Activated CD8-positive, alpha-beta memory T cell treated with anti-CD3 and anti-CD28 coated beads for 48 hours (primary cell): ENCODE data around the gene RASIP1.

Experiments used
- DNase-seq, 3 experiments: peaks; one replicate each; pipeline ENCODE4 v3.0.0-alpha.2; 2020; ENCODE audit warnings: low read depth in 2 of 3, low spot score in 2 of 3

RASIP1 gene

DNA sequence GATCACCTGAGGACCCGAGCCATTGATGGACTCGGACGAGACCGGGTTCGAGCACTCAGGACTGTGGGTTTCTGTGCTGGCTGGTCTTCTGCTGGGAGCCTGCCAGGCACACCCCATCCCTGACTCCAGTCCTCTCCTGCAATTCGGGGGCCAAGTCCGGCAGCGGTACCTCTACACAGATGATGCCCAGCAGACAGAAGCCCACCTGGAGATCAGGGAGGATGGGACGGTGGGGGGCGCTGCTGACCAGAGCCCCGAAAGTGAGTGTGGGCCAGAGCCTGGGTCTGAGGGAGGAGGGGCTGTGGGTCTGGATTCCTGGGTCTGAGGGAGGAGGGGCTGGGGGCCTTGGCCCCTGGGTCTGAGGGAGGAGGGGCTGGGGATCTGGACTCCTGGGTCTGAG is 15.8 kb upstream of the RASIP1 start:
- no peak for DNase-seq

DNA sequence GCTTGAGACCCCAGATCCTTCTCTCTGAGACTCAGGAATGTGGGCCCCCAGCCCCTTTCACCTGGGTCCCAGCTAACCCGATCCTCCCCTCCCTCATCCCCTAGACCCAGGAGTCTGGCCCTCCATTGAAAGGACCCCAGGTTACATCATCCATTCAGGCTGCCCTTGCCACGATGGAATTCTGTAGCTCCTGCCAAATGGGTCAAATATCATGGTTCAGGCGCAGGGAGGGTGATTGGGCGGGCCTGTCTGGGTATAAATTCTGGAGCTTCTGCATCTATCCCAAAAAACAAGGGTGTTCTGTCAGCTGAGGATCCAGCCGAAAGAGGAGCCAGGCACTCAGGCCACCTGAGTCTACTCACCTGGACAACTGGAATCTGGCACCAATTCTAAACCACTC is 15.4 kb upstream of the RASIP1 start:
- no peak for DNase-seq

DNA sequence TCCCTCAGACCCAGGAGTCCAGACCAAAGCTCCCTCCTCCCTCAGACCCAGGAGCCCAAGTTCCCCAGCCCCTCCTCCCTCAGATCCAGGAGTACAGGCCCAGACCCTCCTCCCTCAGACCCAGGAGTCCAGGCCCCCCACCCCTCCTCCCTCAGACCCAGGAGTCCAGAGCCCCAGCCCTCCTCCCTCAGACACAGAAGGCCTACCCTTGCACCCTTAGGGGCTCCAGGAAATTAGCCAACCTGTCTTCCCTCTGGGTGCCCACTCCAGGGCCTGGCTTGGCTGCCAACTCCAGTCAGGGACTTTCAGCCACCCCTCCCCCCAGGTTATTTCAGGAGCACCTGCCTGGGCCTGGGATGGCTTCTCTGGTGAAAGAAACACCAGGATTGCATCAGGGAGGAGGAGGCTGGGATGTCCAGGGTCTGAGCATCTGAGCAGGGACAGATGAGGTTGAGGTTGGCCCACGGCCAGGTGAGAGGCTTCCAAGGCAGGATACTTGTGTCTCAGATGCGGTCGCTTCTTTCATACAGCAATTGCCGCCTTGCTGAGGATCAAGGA is 14.8 kb upstream of the RASIP1 start, which contains the start of gene FGF21:
Gene FGF21, plus strand, starts transcription at position 441 of the 558 bp plus-strand sequence. CDS start 713 bp downstream, outside the sequence.
- no peak for DNase-seq

DNA sequence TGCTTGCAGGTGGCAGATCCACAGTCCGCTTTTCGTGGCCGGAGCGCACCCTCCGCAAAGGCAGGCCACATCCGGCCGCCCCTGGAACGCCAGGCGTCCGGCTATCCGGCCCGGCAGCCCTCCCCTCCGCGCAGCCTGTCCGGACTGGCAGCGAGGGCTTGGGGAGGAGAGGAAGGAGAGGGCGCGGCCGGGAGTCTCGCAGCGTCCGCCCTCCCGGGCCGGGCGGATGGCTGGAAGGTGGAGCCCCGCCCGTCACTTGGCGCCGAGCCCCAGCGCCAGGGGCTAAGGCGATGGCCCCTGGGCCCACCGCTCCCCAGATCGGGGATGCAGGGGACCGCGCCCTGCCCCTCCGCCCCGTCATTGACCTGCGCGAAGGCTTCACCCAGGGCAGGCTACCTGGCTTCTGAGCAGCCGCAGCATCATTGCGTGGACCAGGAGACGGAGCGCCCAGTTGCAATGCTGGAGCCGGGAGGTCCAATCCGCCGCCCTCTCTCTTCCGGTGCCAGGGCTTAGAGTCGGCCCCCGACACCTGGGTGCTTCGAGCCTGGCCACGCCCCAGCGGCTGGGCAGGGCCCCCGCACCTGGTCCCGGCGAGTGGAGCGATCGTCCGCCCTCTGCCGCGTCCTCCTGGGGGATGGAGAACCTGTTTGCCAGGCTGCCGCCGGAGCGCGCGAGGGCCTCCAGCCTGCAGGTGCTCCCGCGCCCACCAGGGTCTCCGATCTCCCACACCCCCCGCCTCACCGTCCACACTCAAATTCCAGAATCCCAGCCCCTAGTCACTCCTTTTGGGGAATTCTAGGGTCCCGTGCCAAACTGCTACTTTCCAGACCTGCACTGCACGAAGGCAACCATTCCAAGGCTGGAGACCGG is 12.3 kb upstream of the RASIP1 start, which contains the start of gene FUT1:
Gene FUT1, minus strand, starts transcription at position 146 of the 870 bp plus-strand sequence. CDS start 1,360 bp downstream, outside the sequence.
- no peak for DNase-seq

DNA sequence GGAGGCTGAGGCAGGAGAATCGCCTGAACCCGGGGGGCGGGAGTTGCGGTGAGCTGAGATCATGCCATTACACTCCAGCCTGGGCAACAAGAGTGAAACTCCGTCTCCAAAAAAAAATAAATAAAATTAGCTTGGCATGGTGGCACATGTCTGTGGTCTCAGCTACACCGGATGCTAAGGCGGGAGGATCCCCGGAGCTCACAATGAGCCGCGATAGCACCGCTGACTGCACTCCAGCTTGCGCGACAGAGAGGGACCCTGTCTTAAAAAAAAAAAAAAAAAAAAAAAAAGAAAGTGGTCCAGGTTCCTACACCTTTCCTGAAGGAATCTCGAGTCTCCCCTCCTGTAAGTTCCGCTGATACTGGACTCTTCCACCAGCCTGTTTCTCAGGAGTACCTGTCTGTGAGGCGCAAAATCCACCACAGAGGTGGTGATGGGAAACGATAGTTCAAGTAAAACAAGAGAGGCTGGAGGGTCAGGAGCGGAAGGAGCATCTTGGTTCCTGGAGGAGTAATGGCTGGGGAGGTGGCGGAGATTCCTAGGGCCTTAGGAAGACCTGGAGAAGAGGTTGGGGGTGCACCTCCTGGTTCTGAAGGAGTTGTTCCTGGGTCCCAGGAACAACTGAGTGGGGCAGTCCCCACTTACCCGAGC is 11.6 kb upstream of the RASIP1 start:
- DNase-seq, result no peak

DNA sequence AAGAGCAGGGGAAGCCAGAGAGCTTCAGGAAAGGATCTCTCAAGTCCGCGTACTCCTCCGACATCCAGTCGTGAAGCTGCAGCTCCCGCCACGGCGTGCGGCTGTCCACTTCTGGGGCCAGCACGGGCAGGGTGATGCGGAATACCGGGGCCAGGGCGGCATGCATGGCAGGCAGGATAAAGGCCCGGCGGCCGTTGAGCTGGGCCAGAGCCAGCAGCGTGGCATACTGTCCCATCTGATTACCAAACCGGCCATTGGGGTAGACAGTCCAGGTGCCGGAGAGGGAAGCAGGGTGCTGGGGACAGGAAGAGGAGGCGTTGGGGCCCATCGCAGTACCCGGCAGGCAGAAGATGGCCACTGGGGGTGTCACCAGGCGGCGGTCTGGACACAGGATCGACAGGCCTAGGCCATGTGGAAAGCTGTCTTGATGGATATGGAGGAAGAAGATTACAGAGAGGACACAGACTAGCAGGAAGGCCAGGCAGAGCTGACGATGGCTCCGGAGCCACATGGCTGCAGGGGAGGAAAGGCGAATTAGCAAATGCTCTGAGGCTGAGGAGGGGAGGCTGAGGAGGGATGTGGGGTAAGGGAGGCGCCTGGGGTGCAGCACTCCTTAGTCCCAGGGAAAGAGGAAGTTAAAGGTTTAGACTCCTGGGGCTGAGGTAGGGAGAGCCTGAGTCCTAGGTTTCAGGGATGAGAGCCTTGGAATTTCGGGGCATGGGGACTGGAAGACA is 10.5 kb upstream of the RASIP1 start:
- no peak for DNase-seq

DNA sequence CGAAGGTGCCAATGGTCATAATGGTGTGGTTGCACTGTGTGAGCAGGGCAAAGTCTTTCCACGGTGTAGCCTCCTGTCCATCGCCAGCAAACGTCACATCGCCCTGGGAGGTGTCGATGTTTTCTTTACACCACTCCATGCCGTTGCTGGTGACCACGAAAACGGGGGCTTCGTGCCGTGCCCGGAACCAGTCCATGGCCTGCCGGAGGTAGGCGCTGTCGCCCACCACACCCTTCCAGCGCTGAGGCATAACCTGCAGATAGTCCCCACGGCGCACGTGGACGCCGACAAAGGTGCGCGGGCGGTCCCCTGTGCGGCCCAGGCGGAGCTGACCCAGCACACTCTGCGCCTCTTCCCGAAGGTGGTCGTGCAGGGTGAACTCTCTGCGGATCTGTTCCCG is 9.9 kb upstream of the RASIP1 start:
- no peak for DNase-seq

DNA sequence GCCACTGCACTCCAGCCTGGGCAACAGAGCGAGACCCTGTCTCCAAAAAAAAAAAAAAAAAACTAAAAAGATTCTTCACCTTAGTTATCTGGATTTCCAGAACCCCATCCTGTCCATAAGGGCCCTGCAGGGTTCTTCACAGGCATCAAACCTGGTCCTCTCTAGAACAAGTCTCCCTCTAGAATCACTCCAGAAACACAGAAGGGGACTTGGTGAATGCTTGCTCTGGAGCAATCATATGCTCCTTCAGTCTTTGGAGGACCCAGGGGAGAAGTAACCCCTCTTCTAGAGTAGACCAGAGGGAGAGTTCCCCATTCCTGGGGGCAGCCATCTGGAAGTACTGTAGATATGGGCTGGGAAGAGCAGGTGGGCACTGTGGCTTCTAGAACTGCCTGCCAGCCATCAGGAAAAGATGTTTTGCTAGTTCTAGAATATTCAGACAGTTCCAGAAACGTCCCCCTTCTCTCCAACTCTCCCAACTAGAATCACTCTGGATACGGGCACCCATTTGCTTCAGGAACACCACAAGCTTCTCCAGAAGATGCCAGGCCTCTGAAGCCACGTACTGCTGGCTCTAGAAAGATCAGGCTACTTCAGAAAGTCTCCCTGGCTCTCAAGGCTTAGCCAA is 9.3 kb upstream of the RASIP1 start:
- no peak for DNase-seq

DNA sequence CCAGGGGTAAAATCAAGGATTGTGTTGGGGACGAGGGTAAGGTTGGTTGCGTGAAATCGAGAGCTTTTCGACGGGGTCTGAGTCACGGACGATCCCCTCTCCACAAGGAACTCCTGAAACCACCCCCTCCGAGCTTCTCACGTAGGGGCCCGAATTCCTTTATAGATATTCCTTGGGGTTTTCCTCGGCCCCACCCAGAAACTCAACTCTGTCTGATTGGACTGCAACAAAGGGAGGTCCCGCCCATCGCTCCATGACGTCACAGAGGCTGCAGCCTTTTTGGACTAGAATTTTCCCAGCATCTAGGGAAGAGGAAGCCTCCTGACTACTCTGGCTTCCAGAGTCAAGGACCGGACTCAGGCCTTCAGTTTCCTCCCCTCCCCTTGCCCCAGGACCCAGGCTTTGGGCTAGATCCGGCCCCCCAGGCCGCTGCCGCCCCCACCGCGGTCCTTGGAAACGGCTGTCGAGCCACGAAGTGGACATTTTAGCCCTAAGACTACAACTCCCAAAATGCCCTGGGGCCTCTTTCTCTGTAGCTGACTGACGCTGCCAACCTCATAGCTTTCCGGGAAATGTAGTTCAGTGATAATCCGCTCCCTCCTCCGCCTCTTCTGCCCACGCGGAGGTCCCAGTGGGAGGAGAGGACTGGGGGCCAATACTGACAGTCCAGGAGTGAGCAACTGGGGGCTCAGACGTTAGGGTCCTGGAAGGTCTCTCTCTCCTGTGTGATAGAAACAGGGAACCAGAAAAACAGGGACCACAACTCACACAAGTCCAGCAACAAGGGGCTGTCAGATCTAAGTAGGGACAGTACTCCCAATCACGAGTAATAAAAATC is 6.5 kb upstream of the RASIP1 start, which contains the start of gene IZUMO1:
Gene IZUMO1, minus strand, starts transcription at position 172 of the 838 bp plus-strand sequence. CDS start 1,050 bp downstream, outside the sequence.
- no peak for DNase-seq

DNA sequence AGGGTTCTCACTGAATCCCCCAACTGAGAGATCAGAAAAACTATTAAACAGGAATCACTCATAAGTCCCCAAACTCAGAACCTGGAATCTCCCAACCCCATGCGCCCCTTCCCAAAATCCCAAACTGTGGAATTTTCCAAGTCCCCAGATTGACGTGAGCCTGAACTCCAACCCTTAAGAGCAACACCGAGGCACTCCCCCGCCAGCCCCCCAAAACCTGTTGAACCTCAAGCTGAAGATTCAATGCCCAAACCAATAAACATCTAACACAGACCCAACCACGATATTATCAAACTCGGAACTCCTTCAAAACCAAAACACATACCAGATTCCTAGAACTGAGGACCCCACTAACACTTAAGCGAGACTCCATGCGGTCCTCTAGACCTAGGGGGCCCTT is 5.7 kb upstream of the RASIP1 start:
- DNase-seq, result no peak

DNA sequence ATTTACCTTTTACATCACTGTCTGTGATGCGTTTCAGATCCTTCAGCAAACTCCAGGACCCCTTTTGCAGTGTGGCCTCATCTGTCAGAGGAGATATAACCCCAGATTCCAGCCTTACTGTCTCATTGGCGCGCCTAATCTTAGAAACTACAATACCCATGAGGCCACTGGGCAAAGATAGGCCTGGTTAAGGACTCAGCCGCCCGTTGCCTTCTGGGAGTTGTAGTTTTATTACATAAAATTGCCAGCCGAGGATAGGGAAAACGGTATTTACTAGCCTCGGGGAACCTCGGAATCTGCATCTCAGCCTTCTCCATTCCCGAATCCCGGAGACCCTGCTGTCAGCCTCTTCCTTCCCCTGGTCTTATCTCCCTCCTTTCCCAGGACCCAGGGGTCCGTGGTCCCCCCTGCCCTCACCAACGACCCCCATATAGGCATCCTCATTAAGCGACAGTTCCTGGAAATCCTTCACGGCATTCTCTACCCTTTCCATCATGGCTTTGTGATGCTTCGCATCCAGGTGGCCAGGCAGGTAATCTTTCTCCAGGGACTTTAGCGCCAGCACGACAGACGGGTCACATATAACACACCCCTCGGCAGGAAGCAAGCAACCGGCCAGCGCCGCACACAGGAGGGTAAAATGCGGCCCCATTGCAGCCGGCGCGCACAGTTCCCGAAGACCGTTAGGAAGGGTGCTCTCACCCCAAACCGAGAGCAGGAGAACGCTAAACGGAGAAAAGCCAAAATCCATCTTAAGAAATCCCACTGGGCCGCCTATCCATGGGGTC is 5.0 kb upstream of the RASIP1 start:
- no peak for DNase-seq

DNA sequence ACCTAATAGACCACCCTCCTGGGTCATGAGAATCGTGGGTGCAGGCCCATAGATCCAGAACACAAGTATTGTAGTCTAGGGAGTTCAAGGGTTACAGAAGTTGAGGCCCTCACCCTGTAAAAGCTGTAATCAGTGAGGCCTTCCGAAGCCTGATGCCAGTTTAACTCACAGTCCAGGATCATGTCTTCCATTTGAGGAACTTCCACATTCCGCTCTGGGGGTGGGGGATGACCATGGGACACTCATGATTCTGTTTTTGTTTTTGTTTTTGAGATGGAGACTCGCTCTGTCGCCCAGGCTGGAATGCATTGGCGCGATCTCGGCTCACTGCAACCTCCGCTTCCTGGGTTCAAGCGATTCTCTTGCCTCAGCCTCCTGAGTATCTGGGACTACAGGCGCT is 1.7 kb upstream of the RASIP1 start:
- no peak for DNase-seq

DNA sequence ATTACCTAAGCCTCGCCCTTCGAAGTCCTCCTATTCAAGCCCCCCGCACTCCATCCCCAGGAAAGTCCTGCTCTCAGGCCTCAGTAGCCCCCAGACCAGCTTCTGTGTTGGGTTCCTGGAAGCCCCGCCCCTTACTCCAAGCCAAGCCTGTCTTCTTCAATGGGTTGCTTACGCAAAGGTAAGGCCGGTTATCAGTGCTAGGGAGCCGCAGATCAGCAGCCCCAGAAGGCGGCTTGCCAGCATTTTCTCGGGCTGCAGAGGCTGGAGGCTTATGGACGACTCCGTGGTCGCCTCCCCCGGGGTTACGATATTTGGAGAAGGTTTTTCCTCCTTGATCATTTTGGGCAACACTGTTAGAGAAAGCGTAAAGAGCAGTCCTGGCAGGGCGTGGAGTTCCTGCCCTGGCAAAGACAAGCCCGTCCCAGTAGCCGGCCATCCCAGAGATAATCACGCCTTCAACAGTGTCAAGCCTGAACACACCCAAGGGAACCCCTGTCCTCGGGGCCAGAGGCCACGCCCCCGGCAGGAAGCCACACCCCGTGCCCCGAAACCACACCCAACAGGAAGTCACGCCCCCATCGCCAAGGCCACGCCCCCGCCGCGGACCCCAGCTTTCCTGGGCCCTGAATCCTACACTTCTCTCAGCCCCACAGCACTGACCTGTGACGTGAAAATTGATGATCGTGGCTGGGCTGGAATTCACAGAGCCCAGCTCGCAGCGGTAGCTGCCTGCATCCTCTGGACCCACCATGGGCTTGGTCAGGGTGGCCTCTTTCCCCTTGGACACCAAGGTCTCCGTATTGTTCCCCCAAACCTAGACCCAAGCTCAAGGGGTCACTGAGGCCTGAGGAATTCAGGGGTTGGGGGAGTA is 954 bp upstream of the RASIP1 start:
- no peak for DNase-seq

DNA sequence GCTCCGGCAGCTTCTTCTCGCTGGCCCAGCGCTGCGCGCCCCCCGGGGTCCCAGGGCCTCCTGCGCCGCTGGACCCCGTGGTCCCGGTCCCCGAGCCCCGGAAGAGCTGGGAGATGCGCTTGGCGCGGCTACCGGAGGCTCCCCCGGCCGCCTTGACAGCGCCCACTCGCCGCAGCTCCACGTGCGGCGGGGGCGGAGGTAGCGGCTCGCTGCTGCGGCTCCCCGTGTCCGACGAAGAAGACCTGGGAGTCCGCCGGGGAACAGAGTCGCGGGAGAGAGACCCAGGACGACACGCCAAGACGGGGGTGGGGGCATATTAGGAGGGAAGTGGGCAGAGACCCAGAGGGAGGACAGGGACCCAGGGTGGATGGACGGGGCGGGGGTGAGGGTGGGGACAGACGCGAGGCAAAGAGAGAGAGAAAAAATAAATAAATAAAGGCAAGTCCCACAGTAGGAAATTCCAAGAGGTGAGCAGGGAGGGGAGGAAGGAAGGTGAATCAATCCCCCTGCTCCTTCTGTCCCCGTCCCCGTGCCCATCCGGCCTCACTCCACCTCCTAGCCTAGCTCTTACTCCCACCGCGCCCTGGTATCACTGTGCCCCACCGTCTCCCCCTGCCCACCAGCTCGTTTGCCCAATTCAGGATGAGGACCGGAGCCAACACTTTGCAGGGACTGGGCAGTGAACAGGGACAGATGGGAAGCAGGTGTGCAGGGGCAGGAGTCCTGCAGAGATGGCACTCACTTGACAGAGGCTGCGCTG is 826 bp downstream of the RASIP1 start:
- DNase-seq, result no peak

DNA sequence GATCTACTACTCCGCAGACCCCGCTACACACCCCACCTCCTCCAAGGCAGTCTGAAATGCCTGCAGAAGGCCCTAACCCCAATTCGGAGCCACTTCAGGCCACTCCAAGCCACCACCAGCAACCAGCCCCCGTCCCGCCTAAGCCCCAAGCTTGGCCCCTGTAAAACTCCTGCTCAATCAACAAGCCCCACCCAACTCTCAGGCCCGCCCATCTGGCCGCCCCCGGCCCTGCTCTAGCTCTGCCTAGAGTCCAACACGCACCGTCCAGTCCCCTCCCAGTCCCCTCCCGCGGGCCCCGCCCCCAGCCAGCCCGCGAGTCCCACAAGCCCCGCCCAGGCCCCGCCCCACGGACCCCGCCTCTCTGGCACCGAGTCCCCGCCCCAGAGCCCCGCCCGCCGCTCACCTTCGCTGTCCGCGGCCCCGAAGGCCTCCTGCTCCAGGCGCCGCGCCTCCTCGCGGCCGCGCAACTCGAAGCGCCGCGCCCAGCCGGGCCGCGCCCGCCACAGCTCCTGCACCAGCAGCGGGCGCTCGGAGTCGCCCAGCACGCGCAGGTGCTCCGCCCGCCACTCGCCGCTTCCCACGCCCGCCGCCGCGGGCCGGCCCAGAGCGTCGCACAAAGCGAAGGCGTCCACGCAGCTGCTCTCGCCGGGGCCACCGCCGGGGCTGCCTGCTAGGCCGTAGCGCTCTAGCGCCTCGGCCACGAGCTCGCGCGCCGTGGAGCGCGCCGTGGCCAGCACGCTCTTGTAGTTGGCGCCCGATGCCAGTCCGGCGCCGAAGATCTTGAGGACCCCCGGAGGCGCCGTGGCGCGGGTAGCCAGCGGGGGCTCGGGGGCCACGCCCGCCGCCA is 1.6 kb downstream of the RASIP1 start:
- peak; percentile 81 to 96 (median 94) for DNase-seq

DNA sequence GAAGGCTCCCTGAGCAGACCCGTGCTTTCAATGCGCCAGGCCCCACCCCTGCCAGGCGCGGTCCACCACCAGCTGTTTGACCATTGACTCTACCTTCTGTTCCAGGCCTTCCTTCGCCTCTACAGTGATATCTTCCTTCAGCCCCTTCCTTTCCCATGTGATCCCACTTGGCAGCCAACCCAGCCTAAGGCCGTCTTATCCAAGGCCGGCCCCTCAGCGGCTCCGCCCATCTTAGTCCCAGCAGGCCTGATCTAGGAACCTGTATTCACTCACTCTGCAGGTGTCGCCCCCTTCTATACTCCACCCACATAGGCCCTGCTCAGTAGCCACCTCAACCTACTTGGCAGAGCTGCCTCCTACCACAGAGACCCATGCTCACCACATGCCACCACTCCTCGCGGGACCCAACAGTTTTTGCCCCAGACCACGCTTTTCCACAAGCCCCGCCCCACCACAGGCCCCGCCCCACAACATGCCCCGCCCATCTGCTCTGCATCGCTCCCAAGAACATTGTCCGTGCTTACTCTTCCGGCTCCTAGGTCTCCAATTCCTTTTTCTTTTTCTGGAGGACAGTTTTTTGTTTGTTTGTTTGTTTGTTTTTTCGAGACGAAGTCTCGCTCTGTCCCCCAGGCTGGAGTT is 2.9 kb downstream of the RASIP1 start:
- no peak for DNase-seq
